Ectodermal cell (in vitro differentiated cells): ENCODE measurements around the gene NRP1.

Experiments used
- H3K27ac ChIP-seq: 2 replicates; pipeline ENCODE4 v1.7.0; 2013; ENCODE audit warnings: mild to moderate bottlenecking, low read depth, low read length; ENCODE audit not compliant: insufficient read depth, poor library complexity, severe bottlenecking
- H3K27me3 ChIP-seq: 2 replicates; pipeline ENCODE4 v1.7.0; 2013; ENCODE audit warnings: mild to moderate bottlenecking, low read length; ENCODE audit not compliant: insufficient read depth, control insufficient read depth, poor library complexity, severe bottlenecking
- H3K36me3 ChIP-seq: one replicate; pipeline ENCODE4 v1.7.0; 2013; ENCODE audit warnings: low read length; ENCODE audit not compliant: control insufficient read depth, insufficient read depth
- H3K4me1 ChIP-seq: one replicate; pipeline ENCODE4 v1.7.0; 2013; ENCODE audit warnings: low read length; ENCODE audit not compliant: control insufficient read depth, insufficient read depth
- H3K4me3 ChIP-seq: 2 replicates; pipeline ENCODE4 v1.7.0; 2013; ENCODE audit warnings: low read depth, low read length, control low read depth; ENCODE audit not compliant: insufficient read depth
- H3K9me3 ChIP-seq: 2 replicates; pipeline ENCODE4 v1.7.0; 2013; ENCODE audit warnings: mild to moderate bottlenecking, low read length, moderate library complexity; ENCODE audit not compliant: control insufficient read depth
- WGBS, 2 experiments: methylation state at CpG; one replicate each; pipeline ENCODE4 v1.1.7; 2013; ENCODE audit warnings: missing lambda C conversion rate in 2 of 2; 5-methylcytosine and 5-hydroxymethylcytosine counted together

NRP1 gene

DNA sequence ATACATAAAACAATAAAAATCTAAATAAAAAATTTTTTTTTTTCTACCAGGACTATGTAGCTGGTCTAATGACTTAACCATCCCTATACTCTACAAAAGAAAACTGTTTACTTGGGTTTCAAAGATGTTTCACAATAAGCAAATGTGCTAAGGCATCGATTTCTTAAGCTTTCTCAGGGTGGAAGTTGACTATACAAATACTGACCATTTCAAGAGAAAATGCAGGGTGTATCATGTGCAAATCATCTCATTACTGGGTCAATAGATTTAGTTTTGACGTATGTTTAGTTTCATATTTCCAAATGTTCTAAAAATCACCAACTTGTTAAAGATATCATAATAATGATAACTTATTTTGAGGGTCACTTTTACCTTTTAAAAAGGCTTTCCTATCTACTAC lies 7.5 kb downstream of the NRP1 start:
- H3K4me1 ChIP-seq = no peaks in the 10 kb centered on the region
- H3K27ac ChIP-seq = no peak overlapping the region
- H3K36me3 ChIP-seq = no peaks in the 10 kb centered on the region
- H3K4me3 ChIP-seq = no peak overlapping the region
- no peaks in the 10 kb centered on the region for H3K9me3 ChIP-seq
- WGBS, 2 experiments = 96 to 100% methylated on average over 1 of the region's 2 CpGs
- peaks cover 11% of the 10 kb centered on the region for H3K27me3 ChIP-seq

- H3K9me3 ChIP-seq = no peaks in the 10 kb centered on the region
- no peak overlapping the region for H3K4me3 ChIP-seq
- H3K27me3 ChIP-seq = peaks cover under 1% of the 10 kb centered on the region
- no peaks in the 10 kb centered on the region for H3K4me1 ChIP-seq
- no peaks in the 10 kb centered on the region for H3K36me3 ChIP-seq
- H3K27ac ChIP-seq = no peak overlapping the region
- WGBS, 2 experiments = 88 to 93% methylated on average over 2 of the region's 2 CpGs
Observed at GRCh38 chr10:33325929-33326328, 8.5 kb downstream of the NRP1 start.

DNA sequence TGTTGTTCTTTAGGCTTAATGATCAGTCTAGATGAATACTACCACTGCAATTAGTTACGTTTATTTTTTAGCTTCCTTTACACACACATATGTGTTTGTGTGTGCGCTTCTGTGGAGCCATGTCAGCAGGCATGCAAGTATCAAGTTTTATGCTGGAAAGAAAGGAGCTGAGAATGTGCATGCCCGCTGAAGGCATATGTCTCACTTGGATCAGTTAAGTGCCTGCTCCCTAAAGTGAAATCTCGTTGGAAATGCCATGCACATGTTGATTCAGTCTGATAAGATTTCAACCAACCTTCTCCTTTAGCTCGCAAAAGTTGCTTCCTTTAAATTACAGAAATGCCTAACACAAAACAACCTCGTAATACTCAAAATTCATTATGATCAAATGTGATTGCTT lies 10.7 kb downstream of the NRP1 start:
- H3K9me3 ChIP-seq = no peaks in the 10 kb centered on the region
- H3K36me3 ChIP-seq = no peaks in the 10 kb centered on the region
- no peak overlapping the region for H3K27ac ChIP-seq
- no peaks in the 10 kb centered on the region for H3K4me1 ChIP-seq
- H3K4me3 ChIP-seq = no peak overlapping the region
- no peaks in the 10 kb centered on the region for H3K27me3 ChIP-seq
- WGBS, 2 experiments = 91 to 95% methylated on average over 5 of the region's 6 CpGs

GRCh38 chr10:33321516-33321915 lies 13.0 kb downstream of the NRP1 start:
- Histone ChIP-seq H3K27me3 (no peaks in the 10 kb centered on the region), H3K36me3 (no peaks in the 10 kb centered on the region), H3K27ac (no peak overlapping the region), H3K4me1 (no peaks in the 10 kb centered on the region), H3K9me3 (no peaks in the 10 kb centered on the region), H3K4me3 (no peak overlapping the region)
- 91% methylated on average over 6 of the region's 6 CpGs for WGBS, 2 experiments

- no peaks in the 10 kb centered on the region for H3K9me3 ChIP-seq
- no peaks in the 10 kb centered on the region for H3K4me1 ChIP-seq
- H3K36me3 ChIP-seq = no peaks in the 10 kb centered on the region
- H3K4me3 ChIP-seq = no peak overlapping the region
- H3K27ac ChIP-seq = no peak overlapping the region
- H3K27me3 ChIP-seq = no peaks in the 10 kb centered on the region
- WGBS, 2 experiments = 96 to 97% methylated on average over 7 of the region's 7 CpGs
Observed at GRCh38 chr10:33320288-33320687, 14.2 kb downstream of the NRP1 start.

DNA sequence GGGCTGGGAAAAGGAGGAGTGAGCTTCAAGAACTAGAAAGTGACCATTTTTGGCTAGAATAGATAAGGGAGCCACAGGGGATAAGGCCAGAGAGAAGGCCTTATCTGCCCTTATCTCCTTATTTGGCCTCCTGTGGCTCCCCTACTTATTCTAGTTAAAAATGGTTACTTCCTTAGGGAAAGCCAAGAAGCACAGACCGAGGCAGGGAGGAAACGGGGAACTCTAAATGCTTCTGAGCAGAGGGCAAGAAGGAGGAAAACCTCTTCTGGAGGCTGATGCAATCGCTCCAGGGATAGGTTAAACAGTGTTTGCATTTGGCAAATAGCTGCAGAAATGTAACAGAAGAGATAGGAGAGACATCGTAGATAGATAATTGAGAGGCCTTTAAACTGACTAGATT lies 18.6 kb downstream of the NRP1 start:
- WGBS, 2 experiments = 91% methylated on average over 4 of the region's 4 CpGs
- Histone ChIP-seq H3K4me3 (no peak overlapping the region), H3K4me1 (no peaks in the 10 kb centered on the region), H3K36me3 (no peaks in the 10 kb centered on the region), H3K9me3 (no peaks in the 10 kb centered on the region), H3K27me3 (no peaks in the 10 kb centered on the region), H3K27ac (no peak overlapping the region)

- H3K36me3 ChIP-seq = no peaks in the 10 kb centered on the region
Observed at GRCh38 chr10:33314811-33315561, 19.5 kb downstream of the NRP1 start.

GRCh38 chr10:33311640-33312039 lies 22.8 kb downstream of the NRP1 start:
- Histone ChIP-seq H3K27me3 (no peaks in the 10 kb centered on the region), H3K27ac (no peak overlapping the region), H3K4me1 (no peaks in the 10 kb centered on the region), H3K4me3 (no peak overlapping the region), H3K36me3 (no peaks in the 10 kb centered on the region), H3K9me3 (no peaks in the 10 kb centered on the region)
- WGBS, 2 experiments = 100% methylated on average over 1 of the region's 1 CpG

More at GRCh38 chr10:33314811-33315561, 19.5 kb downstream of the NRP1 start:
- Histone ChIP-seq H3K27me3 (no peaks in the 10 kb centered on the region), H3K9me3 (no peaks in the 10 kb centered on the region), H3K4me1 (no peaks in the 10 kb centered on the region), H3K4me3 (no peak overlapping the region), H3K27ac (no peak overlapping the region)
- 94 to 99% methylated on average over 4 to 5 of the region's 5 CpGs for WGBS, 2 experiments

DNA sequence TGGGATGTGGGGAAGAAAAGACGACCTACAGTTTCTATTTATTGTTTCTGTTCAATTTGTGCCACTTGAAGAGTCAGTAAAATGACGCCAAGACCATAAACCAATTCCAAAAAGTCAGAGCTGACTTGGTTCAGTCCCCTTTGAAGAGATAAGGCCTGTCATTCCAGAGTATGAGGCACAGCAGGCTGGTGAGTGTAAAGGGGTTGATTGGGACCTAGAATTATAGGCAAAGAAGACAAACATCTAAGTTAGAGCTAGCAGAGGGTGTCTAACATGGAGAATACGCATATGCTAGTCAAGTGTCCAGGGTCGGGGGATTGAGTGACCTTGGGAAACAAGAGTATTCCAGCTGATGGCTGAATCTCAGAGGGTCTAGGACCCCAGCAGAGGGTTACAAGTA lies 23.6 kb downstream of the NRP1 start:
- H3K4me3 ChIP-seq = no peak overlapping the region
- 95 to 98% methylated on average over 4 of the region's 4 CpGs for WGBS, 2 experiments
- H3K9me3 ChIP-seq = no peaks in the 10 kb centered on the region
- no peaks in the 10 kb centered on the region for H3K36me3 ChIP-seq
- H3K27ac ChIP-seq = no peak overlapping the region
- H3K4me1 ChIP-seq = no peaks in the 10 kb centered on the region
- H3K27me3 ChIP-seq = no peaks in the 10 kb centered on the region

- Histone ChIP-seq H3K27ac (no peak overlapping the region), H3K4me3 (no peak overlapping the region), H3K36me3 (no peaks in the 10 kb centered on the region), H3K9me3 (no peaks in the 10 kb centered on the region), H3K4me1 (no peaks in the 10 kb centered on the region), H3K27me3 (no peaks in the 10 kb centered on the region)
- WGBS, 2 experiments = 92 to 94% methylated on average over 8 of the region's 8 CpGs
Observed at GRCh38 chr10:33309406-33309805, 25.1 kb downstream of the NRP1 start.
